Caco-2 (cell line): ENCODE measurements around the gene CDH13. TPM values are rescaled to one million over a fixed set of nuclear protein-coding genes. Genes with fewer than 3 reads are reported as not detected.

Experiments used
- BruUV-seq: library from RNA; stranded (reverse); fragments of 400-500 nt; replicated peaks from 2 replicates; lab custom pipeline; 2021; lab: Mats Ljungman, UMichigan
- CTCF ChIA-PET: fragments of 300-600 bp; sonication (Branson Sonifier 250); formaldehyde crosslinking; loops from one replicate; lab custom pipeline; 2022; ENCODE audit warnings: antibody characterized with exemption; lab: Charles Lee
- POLR2A ChIA-PET: fragments of 300-600 bp; sonication (Branson Sonifier 250); formaldehyde crosslinking; loops from one replicate; lab custom pipeline; 2022; ENCODE audit warnings: antibody characterized with exemption; lab: Charles Lee
- DNase-seq, 2 experiments: peaks; one replicate each; pipeline versions ENCODE4 v3.0.0 to v3.0.0-alpha.2; 2020 to 2022
- H3K27me3 ChIP-seq: replicated peaks from 2 replicates; pipeline ENCODE4 v1.6.0; 2011; ENCODE audit warnings: low read length; ENCODE audit not compliant: control insufficient read depth, insufficient read depth
- H3K36me3 ChIP-seq: 2 replicates; pipeline ENCODE4 v1.5.1; 2011; ENCODE audit warnings: low read length; ENCODE audit not compliant: control insufficient read depth, insufficient read depth
- H3K4me1 ChIP-seq: fragments of 250-450 bp; sonication (Bioruptor Pico); 2 replicates; pipeline ENCODE4 v1.5.1; 2020; ENCODE audit warnings: mild to moderate bottlenecking
- H3K4me3 ChIP-seq: 2 replicates; pipeline ENCODE4 v1.5.1; 2011; ENCODE audit warnings: low read depth, mild to moderate bottlenecking, control low read depth, low read length
- H3K9me3 ChIP-seq: fragments of 250-450 bp; sonication (Bioruptor Pico); 2 replicates; pipeline ENCODE4 v1.5.1; 2020; ENCODE audit warnings: mild to moderate bottlenecking, moderate library complexity
- H3K27ac Mint-ChIP-seq: one replicate; pipeline ENCODE4 v1.8.0; 2022; ENCODE audit warnings: mixed read lengths; ENCODE audit not compliant: unreplicated experiment
- H3K27me3 Mint-ChIP-seq: one replicate; pipeline ENCODE4 v1.8.0; 2022; ENCODE audit warnings: mixed read lengths; ENCODE audit not compliant: insufficient read depth, unreplicated experiment
- H3K36me3 Mint-ChIP-seq: one replicate; pipeline ENCODE4 v1.8.0; 2022; ENCODE audit warnings: mild to moderate bottlenecking, mixed read lengths; ENCODE audit not compliant: insufficient read depth, unreplicated experiment
- H3K4me1 Mint-ChIP-seq: one replicate; pipeline ENCODE4 v1.8.0; 2022; ENCODE audit warnings: low read depth, mixed read lengths; ENCODE audit not compliant: unreplicated experiment
- H3K4me3 Mint-ChIP-seq: one replicate; pipeline ENCODE4 v1.8.0; 2022; ENCODE audit warnings: mild to moderate bottlenecking, moderate library complexity, mixed read lengths; ENCODE audit not compliant: unreplicated experiment
- H3K9me3 Mint-ChIP-seq: one replicate; pipeline ENCODE4 v1.8.0; 2022; ENCODE audit warnings: mixed read lengths; ENCODE audit not compliant: unreplicated experiment
- intact Hi-C: fragments of 100-400 bp; cut with micrococcal nuclease; formaldehyde crosslinking; loops from one replicate; pipeline ENCODE4 v1.10.0; 2022; ENCODE audit not compliant: unreplicated experiment
- total RNA-seq: library from RNA; stranded (reverse); gene quantifications from 2 replicates; pipeline ENCODE4 v1.2.3, GENCODE V29; 2022
- TF ChIP-seq, protein P1 (sequence below), 2 experiments: fragments of 200-600 bp in 1 of 2; IDR thresholded peaks; 1 replicate in 1 of 2; 2 replicates in 1 of 2; pipeline versions ENCODE4 v1.5.1 to v1.8.0; 2011 to 2022; ENCODE audit warnings: antibody characterized with exemption in 1 of 2, control low read depth in 1 of 2, inconsistent platforms in 1 of 2, low read depth in 1 of 2, low read length in 1 of 2, mild to moderate bottlenecking in 1 of 2, moderate library complexity in 1 of 2; ENCODE audit not compliant: insufficient read depth in 1 of 2, severe bottlenecking in 1 of 2, unreplicated experiment in 1 of 2

Gene CDH13
- total RNA-seq, 1 experiment from 2014 or later: 2.2 TPM

DNA sequence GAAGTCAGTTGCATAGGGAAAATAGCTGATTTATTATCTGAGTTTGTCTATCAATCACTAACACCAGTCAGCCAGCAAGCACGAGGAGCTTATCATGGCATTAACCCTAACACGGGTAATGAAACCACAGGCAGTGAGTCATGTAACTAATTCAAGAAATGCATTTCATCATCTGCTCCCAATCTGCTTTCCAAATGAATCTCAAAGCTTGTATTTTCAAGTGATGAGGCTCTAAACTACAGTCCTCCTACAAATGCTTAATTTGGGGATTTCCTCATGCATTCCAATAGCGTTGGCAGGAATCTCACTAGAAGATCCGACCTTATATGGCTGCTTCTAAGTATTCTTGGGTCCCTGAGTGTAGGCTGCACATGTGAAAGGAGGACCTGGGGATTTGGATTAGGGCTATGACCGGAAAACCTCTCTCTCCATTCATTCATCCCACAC, 1062.6 kb downstream of the CDH13 start:
- DNase-seq: no peak
- BruUV-seq: no TSS peak
- Mint-ChIP-seq H3K27ac (no peak overlapping the region), H3K4me3 (no peak overlapping the region), H3K36me3 (no peaks in the 10 kb centered on the region), H3K27me3 (peaks cover 9% of the 10 kb centered on the region), H3K9me3 (no peaks in the 10 kb centered on the region), H3K4me1 (no peaks in the 10 kb centered on the region)
- ChIA-PET CTCF (no interaction called here), POLR2A (no interaction called here)
- Histone ChIP-seq H3K36me3 (no peaks in the 10 kb centered on the region), H3K27me3 (no peaks in the 10 kb centered on the region; the same call in 1 of the 2 replicates), H3K4me3 (no peak overlapping the region), H3K4me1 (no peaks in the 10 kb centered on the region), H3K9me3 (no peaks in the 10 kb centered on the region)
- intact Hi-C loops: no loop called here
- TF ChIP-seq, protein P1, sequence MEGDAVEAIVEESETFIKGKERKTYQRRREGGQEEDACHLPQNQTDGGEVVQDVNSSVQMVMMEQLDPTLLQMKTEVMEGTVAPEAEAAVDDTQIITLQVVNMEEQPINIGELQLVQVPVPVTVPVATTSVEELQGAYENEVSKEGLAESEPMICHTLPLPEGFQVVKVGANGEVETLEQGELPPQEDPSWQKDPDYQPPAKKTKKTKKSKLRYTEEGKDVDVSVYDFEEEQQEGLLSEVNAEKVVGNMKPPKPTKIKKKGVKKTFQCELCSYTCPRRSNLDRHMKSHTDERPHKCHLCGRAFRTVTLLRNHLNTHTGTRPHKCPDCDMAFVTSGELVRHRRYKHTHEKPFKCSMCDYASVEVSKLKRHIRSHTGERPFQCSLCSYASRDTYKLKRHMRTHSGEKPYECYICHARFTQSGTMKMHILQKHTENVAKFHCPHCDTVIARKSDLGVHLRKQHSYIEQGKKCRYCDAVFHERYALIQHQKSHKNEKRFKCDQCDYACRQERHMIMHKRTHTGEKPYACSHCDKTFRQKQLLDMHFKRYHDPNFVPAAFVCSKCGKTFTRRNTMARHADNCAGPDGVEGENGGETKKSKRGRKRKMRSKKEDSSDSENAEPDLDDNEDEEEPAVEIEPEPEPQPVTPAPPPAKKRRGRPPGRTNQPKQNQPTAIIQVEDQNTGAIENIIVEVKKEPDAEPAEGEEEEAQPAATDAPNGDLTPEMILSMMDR (IDR thresholded peaks at IDR 0.05; ENCODE audit: insufficient read depth in 1 of 2, low read depth in 1 of 2, low read length in 1 of 2, severe bottlenecking in 1 of 2, unreplicated experiment in 1 of 2): no peak

DNA sequence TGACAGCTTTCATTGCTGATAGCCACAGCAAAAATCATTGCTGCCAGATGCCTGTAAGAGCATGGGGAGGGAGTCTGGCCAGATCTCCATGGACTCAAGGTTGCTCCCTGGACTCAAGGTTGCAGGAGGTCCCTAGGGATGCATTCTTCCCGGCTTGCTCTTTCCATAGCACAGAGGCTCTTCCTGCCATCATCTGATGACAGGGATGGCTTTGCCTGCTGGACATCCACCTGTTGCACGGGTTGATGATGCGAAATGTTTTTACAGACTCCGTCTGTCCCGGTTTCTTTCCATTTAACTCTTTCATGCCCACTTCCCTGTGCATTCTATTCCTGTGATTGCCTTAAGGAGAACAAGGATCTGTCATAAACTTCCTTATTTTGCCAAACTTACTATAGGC, 1065.5 kb downstream of the CDH13 start:
- Mint-ChIP-seq H3K4me3 (no peak overlapping the region), H3K4me1 (no peaks in the 10 kb centered on the region), H3K9me3 (no peaks in the 10 kb centered on the region), H3K27ac (no peak overlapping the region), H3K36me3 (no peaks in the 10 kb centered on the region), H3K27me3 (peaks cover 19% of the 10 kb centered on the region)
- intact Hi-C loops: no loop called here
- POLR2A ChIA-PET: no interaction called here
- no peaks in the 10 kb centered on the region; the same call in 1 of the 2 replicates for H3K27me3 ChIP-seq
- no peaks in the 10 kb centered on the region for H3K4me1 ChIP-seq
- DNase-seq: no peak
- no peaks in the 10 kb centered on the region for H3K9me3 ChIP-seq
- CTCF ChIA-PET: no interaction called here
- TF ChIP-seq, protein P1 (IDR thresholded peaks at IDR 0.05; ENCODE audit: insufficient read depth in 1 of 2, low read depth in 1 of 2, low read length in 1 of 2, severe bottlenecking in 1 of 2, unreplicated experiment in 1 of 2): no peak
- no peak overlapping the region for H3K4me3 ChIP-seq
- BruUV-seq: no TSS peak
- H3K36me3 ChIP-seq: no peaks in the 10 kb centered on the region

DNA sequence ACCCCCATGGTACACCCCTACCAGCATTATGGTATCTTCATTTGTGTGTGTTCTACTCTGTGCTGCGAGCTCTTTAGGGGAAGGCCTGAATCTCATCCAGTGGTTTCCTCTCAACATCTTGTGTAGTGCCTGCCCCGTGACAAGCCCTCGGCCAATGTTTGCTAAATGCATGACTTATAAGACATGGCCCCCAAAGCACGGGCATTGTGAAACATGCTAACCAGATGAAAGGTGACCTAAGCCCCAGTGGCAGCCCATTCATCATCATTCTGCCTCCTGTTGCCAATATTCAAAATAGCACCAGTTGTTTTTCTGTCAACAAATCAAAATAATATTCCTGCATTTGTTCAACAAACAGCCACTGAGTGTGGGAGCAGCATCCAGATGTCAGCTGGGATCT, 1072.2 kb downstream of the CDH13 start:
- no peak overlapping the region for H3K4me3 Mint-ChIP-seq
- H3K36me3 Mint-ChIP-seq: no peaks in the 10 kb centered on the region
- Histone ChIP-seq H3K4me1 (no peaks in the 10 kb centered on the region), H3K4me3 (no peak overlapping the region), H3K9me3 (no peaks in the 10 kb centered on the region), H3K36me3 (no peaks in the 10 kb centered on the region), H3K27me3 (no peaks in the 10 kb centered on the region)
- no TSS peak for BruUV-seq
- no peaks in the 10 kb centered on the region for H3K4me1 Mint-ChIP-seq
- TF ChIP-seq, protein P1 (IDR thresholded peaks at IDR 0.05; ENCODE audit: insufficient read depth in 1 of 2, low read depth in 1 of 2, low read length in 1 of 2, severe bottlenecking in 1 of 2, unreplicated experiment in 1 of 2): no peak
- H3K27me3 Mint-ChIP-seq: peaks cover 24% of the 10 kb centered on the region
- ChIA-PET CTCF (no interaction called here), POLR2A (no interaction called here)
- no peak overlapping the region for H3K27ac Mint-ChIP-seq
- H3K9me3 Mint-ChIP-seq: no peaks in the 10 kb centered on the region
- DNase-seq: no peak
- intact Hi-C loops: no loop called here
